OCI-LY7 (cell line): ENCODE measurements around the gene CKAP2L. TPM values are rescaled to one million over a fixed set of nuclear protein-coding genes. Genes with fewer than 3 reads are reported as not detected.

ENCODE experiments used
- BruUV-seq: library from RNA; stranded (reverse); fragments of 400-500 nt; replicated peaks from 2 replicates; lab custom pipeline; 2021; lab: Mats Ljungman, UMichigan
- CTCF ChIA-PET: fragments of 300-600 bp; sonication (Branson Sonifier 250); formaldehyde crosslinking; loops from one replicate; lab custom pipeline; 2022; ENCODE audit warnings: antibody characterized with exemption; ENCODE audit not compliant: unreplicated experiment; lab: Charles Lee
- POLR2A ChIA-PET: fragments of 300-600 bp; sonication (Branson Sonifier 250); formaldehyde crosslinking; loops from one replicate; lab custom pipeline; 2022; ENCODE audit warnings: antibody characterized with exemption; lab: Charles Lee
- DNase-seq: peaks from one replicate; pipeline ENCODE4 v3.0.0-alpha.2; 2015; ENCODE audit warnings: low spot score
- H2AFZ ChIP-seq: fragments of 200-600 bp; sonication (generic), shearing (Covaris generic); 2 replicates; pipeline ENCODE4 v1.6.1; 2014; ENCODE audit warnings: mild to moderate bottlenecking, antibody characterized with exemption, low read length, moderate library complexity
- H3K27ac ChIP-seq: fragments of 200-600 bp; sonication (generic); 2 replicates; pipeline ENCODE4 v1.5.1; 2014; ENCODE audit warnings: mixed run types, low read depth, mild to moderate bottlenecking, moderate library complexity, low read length, inconsistent platforms; ENCODE audit not compliant: poor library complexity, severe bottlenecking
- H3K36me3 ChIP-seq: fragments of 200-600 bp; sonication (generic); 2 replicates; pipeline ENCODE4 v1.6.1; 2014; ENCODE audit warnings: mild to moderate bottlenecking, antibody characterized with exemption, low read length, moderate library complexity, mixed read lengths; ENCODE audit not compliant: insufficient read depth
- H3K4me1 ChIP-seq: fragments of 200-600 bp; sonication (generic); 2 replicates; pipeline ENCODE4 v1.5.1; 2014; ENCODE audit warnings: mild to moderate bottlenecking, low read length; ENCODE audit not compliant: insufficient read depth, poor library complexity, severe bottlenecking
- H3K4me2 ChIP-seq: fragments of 200-600 bp; sonication (generic); 2 replicates; pipeline ENCODE4 v1.6.1; 2014; ENCODE audit warnings: mild to moderate bottlenecking, low read length
- H3K4me3 ChIP-seq: fragments of 200-600 bp; sonication (generic); 2 replicates; pipeline ENCODE4 v1.5.1; 2014; ENCODE audit warnings: mild to moderate bottlenecking, low read depth, low read length; ENCODE audit not compliant: poor library complexity, severe bottlenecking
- H3K79me2 ChIP-seq: fragments of 200-600 bp; sonication (generic); 2 replicates; pipeline ENCODE4 v1.6.1; 2016; ENCODE audit warnings: low read depth, mild to moderate bottlenecking, low read length, moderate library complexity, mixed read lengths; ENCODE audit not compliant: insufficient read depth
- H3K9me2 ChIP-seq: fragments of 200-600 bp; sonication (generic); 2 replicates; pipeline ENCODE4 v1.6.1; 2016; ENCODE audit warnings: mild to moderate bottlenecking, low read length, mixed read lengths; ENCODE audit not compliant: insufficient read depth
- H3K9me3 ChIP-seq: fragments of 200-600 bp; sonication (generic); 2 replicates; pipeline ENCODE4 v1.6.1; 2014; ENCODE audit warnings: mild to moderate bottlenecking, mixed run types, low read length, mixed read lengths
- H4K20me1 ChIP-seq: fragments of 200-600 bp; sonication (generic); 2 replicates; pipeline ENCODE4 v1.6.1; 2014; ENCODE audit warnings: mild to moderate bottlenecking, antibody characterized with exemption, low read length, moderate library complexity, mixed read lengths; ENCODE audit not compliant: insufficient read depth
- EZH2phosphoT487 ChIP-seq: fragments of 200-600 bp; sonication (generic); IDR thresholded peaks from 2 replicates; pipeline ENCODE4 v1.6.1; 2018; ENCODE audit warnings: low read depth, borderline replicate concordance, mild to moderate bottlenecking, mixed run types, antibody characterized with exemption, low read length, moderate library complexity, mixed read lengths
- intact Hi-C: fragments of 100-400 bp; cut with micrococcal nuclease; formaldehyde crosslinking; loops from one replicate; pipeline ENCODE4 v1.10.0; 2022; ENCODE audit not compliant: unreplicated experiment
- total RNA-seq, 2 experiments: library from RNA; depleted of rRNA in 1 of 2; stranded (reverse); fragments of >200 nt in 1 of 2; shearing (Covaris generic) in 1 of 2; gene quantifications; 2 replicates each; pipeline ENCODE4 v1.2.3, GENCODE V29; 2014 to 2022
- TF ChIP-seq, protein P1 (sequence below): fragments of 200-600 bp; sonication (generic); conservative IDR thresholded peaks from 2 replicates; pipeline ENCODE4 v1.5.1; 2014; ENCODE audit warnings: mild to moderate bottlenecking, antibody characterized with exemption, low read length, moderate library complexity, mixed read lengths

Gene CKAP2L
- total RNA-seq, 2 experiments from 2014 or later = 31.8 to 61.8 TPM

DNA sequence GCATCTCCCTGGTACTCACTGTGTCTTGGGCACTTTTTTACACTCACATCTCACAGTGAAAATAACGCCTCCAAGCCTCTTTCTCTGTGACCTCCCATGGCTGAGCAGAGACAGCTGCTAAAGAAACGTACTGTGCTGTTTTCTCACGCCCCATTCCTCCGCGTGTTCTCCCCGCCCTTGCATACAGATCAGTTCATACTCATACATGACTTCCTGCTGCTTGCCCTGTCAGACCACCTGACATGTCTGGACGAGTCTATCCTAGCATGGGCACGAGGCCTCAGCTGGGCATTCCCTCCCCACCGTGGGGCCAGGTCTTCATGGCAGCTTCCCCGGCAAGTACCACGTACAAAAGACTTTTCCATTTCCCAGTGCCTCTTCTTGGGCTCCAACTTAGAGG, 41.1 kb upstream of the CKAP2L start:
- Histone ChIP-seq H3K9me2 (no peaks in the 10 kb centered on the region), H3K4me3 (no peak overlapping the region), H2AFZ (no peak overlapping the region), H3K4me2 (no peak overlapping the region), H3K36me3 (no peaks in the 10 kb centered on the region), H4K20me1 (no peaks in the 10 kb centered on the region), H3K9me3 (0 out of 2 replicates have a peak, but pooled peaks cover 9% of the 10 kb centered on the region), H3K4me1 (no peaks in the 10 kb centered on the region), H3K79me2 (no peaks in the 10 kb centered on the region), H3K27ac (no peak overlapping the region)
- TF ChIP-seq, protein P1, sequence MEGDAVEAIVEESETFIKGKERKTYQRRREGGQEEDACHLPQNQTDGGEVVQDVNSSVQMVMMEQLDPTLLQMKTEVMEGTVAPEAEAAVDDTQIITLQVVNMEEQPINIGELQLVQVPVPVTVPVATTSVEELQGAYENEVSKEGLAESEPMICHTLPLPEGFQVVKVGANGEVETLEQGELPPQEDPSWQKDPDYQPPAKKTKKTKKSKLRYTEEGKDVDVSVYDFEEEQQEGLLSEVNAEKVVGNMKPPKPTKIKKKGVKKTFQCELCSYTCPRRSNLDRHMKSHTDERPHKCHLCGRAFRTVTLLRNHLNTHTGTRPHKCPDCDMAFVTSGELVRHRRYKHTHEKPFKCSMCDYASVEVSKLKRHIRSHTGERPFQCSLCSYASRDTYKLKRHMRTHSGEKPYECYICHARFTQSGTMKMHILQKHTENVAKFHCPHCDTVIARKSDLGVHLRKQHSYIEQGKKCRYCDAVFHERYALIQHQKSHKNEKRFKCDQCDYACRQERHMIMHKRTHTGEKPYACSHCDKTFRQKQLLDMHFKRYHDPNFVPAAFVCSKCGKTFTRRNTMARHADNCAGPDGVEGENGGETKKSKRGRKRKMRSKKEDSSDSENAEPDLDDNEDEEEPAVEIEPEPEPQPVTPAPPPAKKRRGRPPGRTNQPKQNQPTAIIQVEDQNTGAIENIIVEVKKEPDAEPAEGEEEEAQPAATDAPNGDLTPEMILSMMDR = no peak
- TF ChIP-seq EZH2phosphoT487 = no peak
- ChIA-PET POLR2A (no interaction called here), CTCF (no interaction called here)
- no TSS peak for BruUV-seq
- DNase-seq = no peak
- intact Hi-C loops = no loop called here

DNA sequence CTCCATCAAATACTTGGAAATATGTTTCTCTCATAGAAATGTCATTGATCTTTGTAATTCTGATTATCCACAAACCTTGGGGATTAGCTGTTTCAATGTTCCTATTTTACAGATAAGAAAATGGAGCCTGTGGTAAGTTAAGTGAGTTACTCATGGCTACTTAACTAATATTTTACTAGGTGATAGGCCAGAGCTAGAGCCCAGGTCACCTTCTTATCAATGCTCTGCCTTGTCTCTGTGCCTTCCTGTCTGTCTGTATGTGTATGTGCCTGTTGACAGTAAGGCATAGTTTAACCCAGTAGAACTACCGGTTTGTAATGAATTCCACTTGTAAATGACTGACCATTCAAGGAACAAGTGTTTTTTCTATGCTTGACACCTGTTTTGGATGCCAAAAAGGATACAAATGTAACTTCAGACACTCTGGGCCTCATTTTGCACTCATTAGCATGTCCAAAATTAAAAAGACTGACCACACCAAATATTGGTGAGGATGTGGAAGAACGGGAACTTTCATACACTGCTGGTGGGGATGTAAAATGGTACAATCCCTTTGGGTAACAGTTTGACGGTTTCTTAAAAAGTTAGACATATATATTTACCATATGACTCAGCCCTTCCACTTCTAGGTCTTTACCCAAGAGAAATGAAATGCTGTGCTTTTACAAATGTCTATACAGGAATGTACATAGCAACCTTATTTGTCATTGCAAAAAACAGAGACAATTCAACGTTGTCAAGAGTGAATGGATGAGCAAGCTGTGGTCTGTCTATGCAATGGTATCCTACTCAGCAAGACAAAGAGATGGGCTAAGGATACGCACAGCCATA, 39.5 kb upstream of the CKAP2L start:
- no TSS peak for BruUV-seq
- Histone ChIP-seq H2AFZ (no peak overlapping the region), H3K79me2 (no peaks in the 10 kb centered on the region), H3K4me2 (no peak overlapping the region), H3K4me3 (no peak overlapping the region), H3K9me2 (no peaks in the 10 kb centered on the region), H4K20me1 (no peaks in the 10 kb centered on the region), H3K9me3 (0 out of 2 replicates have a peak, but pooled peaks cover 9% of the 10 kb centered on the region), H3K4me1 (no peaks in the 10 kb centered on the region), H3K36me3 (no peaks in the 10 kb centered on the region), H3K27ac (no peak overlapping the region)
- no peak for DNase-seq
- ChIA-PET CTCF (no interaction called here), POLR2A (interaction anchor here (1.3 kb wide), 1 partner anchor 9 kb away, joined by 4 read pairs; no protein-coding TSS in a partner anchor)
- no peak for TF ChIP-seq EZH2phosphoT487
- TF ChIP-seq, protein P1 = no peak
- intact Hi-C loops = no loop called here
